ENCODE data around the gene VPS13A. TPM values are rescaled to one million over a fixed set of nuclear protein-coding genes. Genes with fewer than 3 reads are reported as not detected.

VPS13A gene
- total RNA-seq: 10 to 100 TPM; 31.2 to 31.9 TPM
- long read RNA-seq, partial matches to known transcripts: 6 of 10 reads
- long read RNA-seq, other reads (novel, unspliced or antisense): 4 of 10 reads

DNA sequence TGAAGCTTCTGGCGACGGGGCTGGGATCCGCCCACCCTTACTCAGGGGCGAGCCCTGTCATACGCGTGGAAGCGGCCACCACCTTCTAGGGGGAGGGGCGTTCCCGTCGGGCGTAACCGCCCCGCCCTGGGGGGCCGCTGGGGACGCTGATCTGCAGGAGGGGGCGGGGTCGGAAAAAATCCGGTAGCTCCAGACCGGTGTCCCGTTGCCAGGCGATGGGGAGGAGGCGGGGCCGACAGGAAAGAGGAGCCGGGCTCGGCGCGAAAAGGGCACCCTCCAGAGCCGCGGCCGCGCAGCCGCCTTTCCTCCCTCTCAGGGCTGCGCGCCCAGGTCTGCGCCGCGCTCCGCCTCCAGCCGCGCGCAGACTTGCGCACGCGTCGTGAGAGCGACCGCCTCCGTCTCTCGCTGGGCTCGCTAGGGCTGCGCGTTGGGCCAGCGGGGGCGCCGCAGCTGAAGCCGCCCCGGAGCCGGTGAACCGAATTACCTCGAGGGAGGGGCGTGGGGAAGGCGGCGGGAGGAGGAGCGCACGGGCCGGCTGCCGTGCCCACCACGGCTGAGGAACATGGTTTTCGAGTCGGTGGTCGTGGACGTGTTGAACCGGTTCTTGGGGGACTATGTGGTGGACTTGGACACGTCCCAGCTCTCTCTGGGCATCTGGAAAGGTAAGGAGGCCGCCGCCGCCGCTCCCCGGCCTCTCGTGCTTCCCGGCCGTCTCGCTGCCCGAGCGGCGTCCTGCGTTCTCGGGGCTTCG lies at the start of gene VPS13A:
TSS of gene VPS13A (plus strand) at position 392 of the 751 bp plus-strand sequence. CDS start at position 563, 171 bp downstream.
- DNase-seq (peak; percentile 97), ATAC-seq (peak; percentile 95 to 99)
- intact Hi-C loops (cut with DNase I): no loop called here

DNA sequence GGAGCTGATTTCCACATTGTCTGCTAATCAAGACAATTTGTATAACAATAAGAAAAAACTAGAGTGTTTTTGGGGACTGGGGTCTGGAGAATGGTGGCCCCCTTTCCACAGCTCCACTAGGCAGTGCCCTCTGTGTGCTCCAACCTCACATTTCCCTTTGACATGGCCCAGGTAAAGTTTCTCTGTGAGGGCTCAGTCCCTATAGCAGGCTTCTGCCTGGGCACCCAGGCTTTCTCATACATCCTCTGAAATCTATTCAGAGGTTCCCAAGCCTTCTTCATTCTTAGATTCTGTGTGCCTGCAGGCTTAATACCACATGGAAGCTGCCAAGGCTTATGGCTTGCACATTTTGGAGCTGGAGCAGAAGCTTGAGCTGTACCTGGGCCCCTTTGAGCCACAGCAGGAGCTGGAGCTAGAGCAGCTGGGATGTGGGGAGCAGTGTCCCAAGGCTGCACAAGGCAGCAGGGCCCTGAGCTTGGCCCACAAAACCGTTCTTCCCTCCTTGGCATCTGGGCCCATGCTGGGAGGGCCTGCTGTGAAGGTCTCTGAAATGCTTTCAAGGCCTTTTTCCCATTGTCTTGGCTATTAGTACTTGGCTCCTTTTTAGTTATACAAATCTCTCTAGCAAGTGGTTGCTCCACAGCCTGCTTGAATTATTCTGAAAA lies 49.1 kb upstream of the VPS13A start:
- intact Hi-C loops (cut with DNase I): no loop called here
- no peak for ATAC-seq

GRCh38 chr9:77131399-77131798 lies 45.9 kb upstream of the VPS13A start:
- intact Hi-C loops (cut with DNase I): no loop called here
- no peak for ATAC-seq
- DNase-seq: no peak

More for the DNA sequence above, 49.1 kb upstream of the VPS13A start:
- DNase-seq: no peak

- intact Hi-C loops (cut with DNase I): no loop called here
- DNase-seq (no peak), ATAC-seq (no peak)
These were observed 44.3 kb upstream of the VPS13A start for GRCh38 chr9:77133011-77133410.

DNA sequence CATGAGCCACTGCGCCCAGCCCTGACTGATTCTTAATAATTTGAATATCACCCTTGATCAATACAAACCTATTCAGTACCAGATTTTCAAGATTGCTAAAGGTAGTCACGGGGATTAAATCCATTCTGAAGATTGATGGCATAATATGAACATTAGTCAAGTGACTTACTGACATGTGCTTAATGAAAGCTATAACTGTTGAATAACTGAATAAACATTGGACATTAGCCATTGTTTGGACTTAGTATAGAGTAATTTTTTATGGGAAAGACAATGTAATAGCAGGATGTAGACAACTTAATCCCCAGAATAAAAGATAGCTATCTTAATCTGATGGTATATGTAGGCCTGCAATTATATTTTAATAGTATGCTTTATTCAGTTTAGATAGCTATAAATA lies 35.0 kb upstream of the VPS13A start:
- intact Hi-C loops (cut with DNase I): no loop called here
- no peak for ATAC-seq
- DNase-seq: no peak

DNA sequence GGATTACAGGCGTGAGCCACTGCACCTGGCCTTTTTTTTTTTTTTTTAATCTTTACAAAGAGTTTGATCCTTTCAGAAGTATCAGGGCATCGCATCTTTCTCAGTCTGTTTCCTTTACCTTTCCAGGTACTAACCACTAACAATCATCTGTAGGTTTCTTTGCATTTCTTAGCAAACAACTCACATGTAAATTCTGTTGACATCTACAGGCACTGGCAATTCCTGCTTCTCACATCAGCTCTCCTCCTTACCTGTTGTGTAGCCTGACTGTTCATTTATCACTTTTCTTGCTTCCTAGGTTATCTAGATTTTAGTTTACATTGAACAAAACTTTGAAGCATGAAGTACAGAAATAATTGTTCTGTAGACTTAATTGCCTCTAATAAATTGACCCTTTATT lies 27.5 kb upstream of the VPS13A start:
- no peak for DNase-seq
- intact Hi-C loops (cut with DNase I): loop anchor here in 1 of 2 donors (5.0 kb wide), 1 partner anchor 338 kb away; no protein-coding TSS in a partner anchor
- ATAC-seq: no peak

DNA sequence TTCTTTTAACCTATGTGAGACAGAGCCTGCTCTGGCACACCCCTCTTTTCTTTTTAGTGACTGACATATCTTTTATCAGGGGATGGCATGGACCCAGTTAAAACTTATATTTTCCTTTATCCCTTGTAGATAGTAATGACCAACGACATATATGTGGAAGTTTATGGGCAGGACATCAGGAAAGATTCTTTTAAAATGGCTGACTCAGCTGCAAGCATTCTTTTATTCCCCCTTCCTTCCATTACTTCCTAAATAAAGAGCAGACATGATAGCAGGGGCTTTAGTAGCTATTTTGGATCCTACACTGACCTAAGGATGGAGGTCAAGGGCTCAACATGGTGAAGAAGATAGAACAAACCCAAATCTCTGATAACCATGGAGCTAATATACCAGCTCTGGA lies 25.0 kb upstream of the VPS13A start:
- intact Hi-C loops (cut with DNase I): loop anchor here in 1 of 2 donors (5.0 kb wide), 1 partner anchor 340 kb away; no protein-coding TSS in a partner anchor
- DNase-seq (no peak), ATAC-seq (no peak)

GRCh38 chr9:77156646-77157371 lies 20.5 kb upstream of the VPS13A start:
- ATAC-seq (peak; percentile 81 to 82), DNase-seq (no peak)
- intact Hi-C loops (cut with DNase I): no loop called here

DNA sequence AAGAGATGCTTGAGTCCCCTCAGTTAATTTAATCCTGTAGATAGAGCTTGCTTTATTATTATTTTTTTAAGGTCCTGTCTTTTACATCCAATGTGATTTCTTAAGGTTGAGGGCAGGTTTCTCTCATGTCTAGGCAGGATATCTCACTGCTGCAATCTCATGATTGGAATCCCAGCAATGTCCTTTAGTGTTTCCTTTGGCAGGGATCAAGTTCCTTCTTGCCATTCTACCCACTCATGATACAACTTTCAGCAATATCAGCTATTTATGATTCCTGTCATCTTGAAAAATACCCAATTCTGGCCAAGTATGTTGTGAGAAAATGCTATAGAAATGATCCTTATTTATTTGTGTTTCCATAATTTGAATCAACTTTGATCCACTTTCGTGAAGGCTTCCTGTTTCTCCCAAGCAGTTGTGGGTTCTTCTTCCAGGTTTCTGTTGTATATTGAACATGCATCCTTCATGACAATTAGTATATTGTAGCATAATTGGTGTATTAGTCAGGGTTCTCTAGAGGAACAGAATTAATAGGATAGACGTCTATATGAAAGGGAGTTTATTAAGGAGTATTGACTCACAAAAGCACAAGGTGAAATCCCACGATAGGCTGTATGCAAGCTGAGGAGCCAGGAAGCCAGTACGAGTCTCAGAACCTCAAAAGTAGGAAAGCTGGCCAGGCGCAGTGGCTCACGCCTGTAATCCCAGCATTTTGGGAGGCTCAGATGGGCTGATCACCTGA lies 18.4 kb upstream of the VPS13A start:
- DNase-seq (no peak), ATAC-seq (no peak)
- intact Hi-C loops (cut with DNase I): no loop called here

DNA sequence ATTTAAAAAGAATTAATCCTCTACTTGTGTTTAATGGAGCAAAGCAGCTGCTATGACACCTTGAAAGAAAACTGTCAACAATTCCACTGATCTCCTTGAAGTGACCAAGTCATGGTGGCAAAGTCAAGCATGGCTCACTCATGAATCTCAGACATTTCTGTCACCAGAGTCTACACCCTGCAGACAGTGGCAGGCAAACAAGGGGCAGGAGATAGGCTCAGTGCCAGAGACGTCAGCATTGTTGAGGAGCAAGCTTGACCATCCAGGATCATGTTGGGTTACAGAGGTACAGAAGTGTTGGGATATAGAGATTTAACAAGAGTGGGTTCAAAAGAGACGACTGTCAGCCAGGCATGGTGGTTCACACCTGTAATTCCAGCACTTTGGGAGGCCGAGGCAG lies 16.1 kb upstream of the VPS13A start:
- DNase-seq (peak; percentile 41), ATAC-seq (no peak)
- intact Hi-C loops (cut with DNase I): no loop called here

GRCh38 chr9:77161966-77162365 lies 15.4 kb upstream of the VPS13A start:
- no peak for DNase-seq
- no peak for ATAC-seq
- intact Hi-C loops (cut with DNase I): no loop called here

DNA sequence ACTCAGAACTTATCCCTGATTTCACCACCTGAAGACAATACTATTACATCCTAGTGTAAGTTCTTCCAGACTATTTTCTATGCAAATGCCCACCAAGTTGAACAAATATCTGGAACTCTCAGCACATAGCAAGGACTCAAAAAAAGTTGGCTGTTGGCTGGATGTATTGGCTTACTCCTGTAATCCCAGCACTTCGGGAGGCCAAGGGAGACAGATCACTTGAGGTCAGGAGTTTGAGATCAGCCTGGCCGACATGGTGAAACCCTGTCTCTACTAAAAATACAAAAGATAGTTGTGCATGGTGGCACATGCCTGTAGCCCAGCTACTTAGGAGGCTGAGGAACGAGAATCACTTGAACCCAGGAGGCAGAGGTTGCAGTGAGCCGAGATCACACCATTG lies 15.0 kb upstream of the VPS13A start:
- DNase-seq (no peak), ATAC-seq (no peak)
- intact Hi-C loops (cut with DNase I): no loop called here

- intact Hi-C loops (cut with DNase I): no loop called here
- DNase-seq: no peak
- peak; percentile 66 to 71 for ATAC-seq
These were observed 13.4 kb upstream of the VPS13A start for GRCh38 chr9:77163884-77164283.

- no peak for DNase-seq
- intact Hi-C loops (cut with DNase I): no loop called here
- ATAC-seq: no peak
These were observed 11.1 kb upstream of the VPS13A start for GRCh38 chr9:77166193-77166592.

GRCh38 chr9:77170991-77171699 lies 6.2 kb upstream of the VPS13A start:
- DNase-seq (no peak), ATAC-seq (peak; percentile 74 to 86)
- intact Hi-C loops (cut with DNase I): no loop called here

GRCh38 chr9:77175151-77175550 lies 2.2 kb upstream of the VPS13A start:
- intact Hi-C loops (cut with DNase I): no loop called here
- ATAC-seq (no peak), DNase-seq (no peak)

DNA sequence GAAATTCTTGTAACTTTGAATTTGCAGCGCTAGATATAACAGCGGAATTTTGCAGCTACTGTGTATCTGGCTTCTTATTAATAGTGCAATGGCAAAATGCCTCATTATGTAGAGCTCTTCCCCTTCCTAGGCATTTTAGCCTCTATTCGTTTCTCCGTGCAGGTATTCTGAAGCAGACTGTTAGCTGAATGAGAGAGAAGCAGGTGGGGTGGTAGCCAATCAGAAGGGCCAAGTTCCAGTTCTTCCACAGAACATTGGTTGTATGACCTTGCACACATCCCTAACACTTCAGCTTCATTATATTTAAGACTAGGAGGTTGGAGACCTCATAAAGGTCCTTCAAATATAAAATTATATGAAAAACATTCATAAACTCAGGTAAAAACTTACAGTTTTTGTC lies 1.2 kb upstream of the VPS13A start:
- no peak for DNase-seq
- no peak for ATAC-seq
- intact Hi-C loops (cut with DNase I): no loop called here

DNA sequence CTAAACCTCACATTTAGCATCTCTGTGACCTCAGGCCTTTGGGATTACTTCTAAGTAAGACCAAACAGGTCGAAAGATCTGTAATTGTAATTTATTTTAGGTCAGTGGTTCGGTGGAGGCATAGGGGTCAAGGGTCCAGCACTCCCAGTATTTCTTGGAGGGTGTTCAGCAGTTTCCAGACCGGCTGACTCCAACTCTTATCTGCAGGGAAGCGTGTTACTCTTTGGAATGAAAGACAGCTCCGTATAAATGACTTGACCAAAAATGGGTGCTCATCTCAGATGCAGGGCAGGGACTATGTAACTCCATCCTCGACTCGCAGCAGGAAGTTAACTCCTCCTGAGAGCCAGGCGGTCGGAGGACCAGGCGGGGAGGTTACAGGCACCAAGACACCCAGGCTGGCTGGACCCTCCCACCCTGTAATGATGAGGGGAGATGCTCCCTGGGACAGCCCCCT lies 620 bp upstream of the VPS13A start:
- no peak for DNase-seq
- intact Hi-C loops (cut with DNase I): no loop called here
- no peak for ATAC-seq
